Astrocyte of the spinal cord (primary cell): ENCODE results near the gene TMEM86B.
A peak's percentile ranks its signal among the peaks of the same experiment; 100 is the strongest.
"Not testable (repeated sequence)": the region's sequence is repeated elsewhere in the genome, so short reads cannot be mapped to it uniquely, and the experiment has no call there.

Source experiments
- DNase-seq: peaks from one replicate; pipeline ENCODE4 v3.0.0; 2011; ENCODE audit warnings: low read depth, low spot score
- H3K4me3 ChIP-seq: 2 replicates; pipeline ENCODE4 v1.5.1; 2011; ENCODE audit warnings: low read depth, mild to moderate bottlenecking, low read length, moderate library complexity
- in situ Hi-C: cut with HindIII; loops from 2 replicates; pipeline ENCODE4 v1.10.0; 2017; ENCODE audit warnings: low sequenced_read_pairs
- TF ChIP-seq, protein P1 (sequence below): IDR thresholded peaks from 2 replicates; pipeline ENCODE4 v1.5.1; 2012; ENCODE audit warnings: low read depth, mild to moderate bottlenecking, low read length, inconsistent platforms

The TMEM86B gene

DNA sequence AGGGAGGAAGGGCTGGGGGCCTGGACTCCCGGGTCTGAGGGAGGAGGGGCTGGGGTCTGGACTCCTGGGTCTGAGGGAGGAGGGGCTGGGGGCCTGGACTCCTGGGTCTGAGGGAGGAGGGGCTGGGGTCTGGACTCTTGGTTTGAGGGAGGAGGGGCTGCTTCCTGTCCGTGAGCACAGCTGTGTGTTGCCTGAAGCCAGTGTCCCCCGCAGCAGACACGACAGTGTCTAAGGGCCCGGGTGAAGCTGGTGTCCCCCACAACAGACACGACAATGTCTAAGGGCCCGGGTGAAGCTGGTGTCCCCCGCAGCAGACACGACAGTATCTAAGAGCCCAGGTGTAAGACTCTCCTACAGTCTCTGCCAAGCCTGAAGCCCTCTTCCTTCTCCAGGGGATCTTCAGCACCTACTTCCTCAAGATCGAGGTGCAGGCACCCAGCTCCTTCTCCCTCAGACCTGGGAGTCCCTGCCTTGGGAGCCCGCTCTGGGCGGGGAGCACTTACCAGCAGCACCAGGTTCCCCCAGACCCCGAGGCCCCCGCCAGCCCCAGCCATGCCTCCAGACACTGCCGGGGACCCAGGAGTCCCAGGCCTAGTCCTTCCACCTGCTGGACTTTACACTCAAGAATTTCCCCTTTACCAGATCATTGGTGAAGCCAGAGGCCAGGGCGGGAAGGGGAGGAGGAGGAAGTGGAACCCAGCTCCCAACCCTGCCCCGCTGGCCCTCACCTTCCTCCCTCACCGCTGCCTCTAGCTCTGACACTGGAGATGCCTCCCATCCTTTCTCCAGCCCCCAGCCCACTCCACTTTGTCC, 19.5 kb downstream of the TMEM86B start, which contains the start of gene PTPRH:
PTPRH (minus strand) TSS at position 622 of the 813 bp plus-strand sequence; CDS start at position 554, 68 bp downstream.
- no peak for DNase-seq
- H3K4me3 ChIP-seq = no peak within 1 kb of the TSS
- TF ChIP-seq, protein P1, sequence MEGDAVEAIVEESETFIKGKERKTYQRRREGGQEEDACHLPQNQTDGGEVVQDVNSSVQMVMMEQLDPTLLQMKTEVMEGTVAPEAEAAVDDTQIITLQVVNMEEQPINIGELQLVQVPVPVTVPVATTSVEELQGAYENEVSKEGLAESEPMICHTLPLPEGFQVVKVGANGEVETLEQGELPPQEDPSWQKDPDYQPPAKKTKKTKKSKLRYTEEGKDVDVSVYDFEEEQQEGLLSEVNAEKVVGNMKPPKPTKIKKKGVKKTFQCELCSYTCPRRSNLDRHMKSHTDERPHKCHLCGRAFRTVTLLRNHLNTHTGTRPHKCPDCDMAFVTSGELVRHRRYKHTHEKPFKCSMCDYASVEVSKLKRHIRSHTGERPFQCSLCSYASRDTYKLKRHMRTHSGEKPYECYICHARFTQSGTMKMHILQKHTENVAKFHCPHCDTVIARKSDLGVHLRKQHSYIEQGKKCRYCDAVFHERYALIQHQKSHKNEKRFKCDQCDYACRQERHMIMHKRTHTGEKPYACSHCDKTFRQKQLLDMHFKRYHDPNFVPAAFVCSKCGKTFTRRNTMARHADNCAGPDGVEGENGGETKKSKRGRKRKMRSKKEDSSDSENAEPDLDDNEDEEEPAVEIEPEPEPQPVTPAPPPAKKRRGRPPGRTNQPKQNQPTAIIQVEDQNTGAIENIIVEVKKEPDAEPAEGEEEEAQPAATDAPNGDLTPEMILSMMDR = no peak
- in situ Hi-C loops = no loop called here

DNA sequence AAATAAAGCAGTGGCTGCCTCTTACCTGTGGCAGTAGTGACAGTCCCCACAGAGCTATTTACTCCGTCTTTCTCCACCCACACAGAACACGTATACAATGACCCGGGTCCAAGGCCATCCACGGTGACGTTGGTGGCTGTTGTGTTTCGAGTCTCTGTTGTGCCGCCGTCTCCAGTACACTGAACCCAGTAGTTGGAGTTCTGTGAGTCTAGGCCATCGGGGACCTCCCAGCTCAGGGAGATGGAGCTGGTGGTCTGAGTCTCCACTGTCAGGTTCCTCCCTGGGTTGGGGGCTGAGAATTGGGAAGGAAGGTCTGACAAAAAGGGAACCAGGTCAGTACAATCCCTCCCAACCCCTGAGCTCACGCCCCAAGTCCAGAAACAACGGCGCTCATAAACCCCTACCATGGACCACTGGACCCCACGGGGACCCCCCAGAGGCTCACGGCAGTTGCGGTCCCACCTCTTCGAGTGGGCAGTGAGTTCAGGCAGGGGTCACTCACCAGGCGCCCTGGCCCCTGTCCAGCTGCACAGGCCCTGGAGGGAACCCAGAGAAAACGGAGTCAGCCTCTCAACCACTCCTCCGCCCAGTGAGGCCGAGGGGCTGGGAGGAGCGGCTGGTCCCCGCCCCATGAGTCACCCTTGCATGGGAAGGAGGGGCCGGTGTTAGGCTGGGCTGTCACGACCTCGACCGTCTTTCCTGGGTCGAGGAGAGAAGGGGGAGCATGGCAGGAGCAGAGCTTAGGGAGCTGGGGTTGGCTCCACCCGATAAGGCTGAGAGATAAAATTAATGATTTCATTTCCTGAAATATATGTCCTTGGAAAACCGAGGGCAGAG, 21.7 kb downstream of the TMEM86B start:
- DNase-seq = peak; percentile 87
- no peak overlapping the region for H3K4me3 ChIP-seq
- in situ Hi-C loops = no loop called here
- TF ChIP-seq, protein P1 = no peak

DNA sequence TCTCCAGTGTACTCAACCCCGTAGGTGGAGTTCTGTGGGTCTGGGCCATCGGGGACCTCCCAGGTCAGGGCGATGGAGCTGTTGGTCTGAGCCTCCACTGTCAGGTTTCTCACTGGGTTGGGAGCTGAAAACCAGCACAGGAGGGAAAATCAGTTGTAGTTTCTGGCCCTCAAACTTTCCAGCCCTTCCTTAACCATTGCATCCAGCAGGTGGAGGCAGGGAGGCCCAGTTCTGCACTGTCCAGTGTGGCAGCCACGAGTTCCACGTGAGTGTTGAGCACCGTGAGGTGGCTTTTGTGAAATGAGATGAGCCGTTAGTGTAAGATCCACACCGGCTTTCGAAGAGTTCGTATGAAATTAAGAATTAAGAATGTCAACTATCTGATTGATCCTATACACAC, 26.4 kb downstream of the TMEM86B start:
- DNase-seq, H3K4me3 ChIP-seq, in situ Hi-C loops: not testable (repeated sequence)
- TF ChIP-seq, protein P1 = peak; percentile 33

DNA sequence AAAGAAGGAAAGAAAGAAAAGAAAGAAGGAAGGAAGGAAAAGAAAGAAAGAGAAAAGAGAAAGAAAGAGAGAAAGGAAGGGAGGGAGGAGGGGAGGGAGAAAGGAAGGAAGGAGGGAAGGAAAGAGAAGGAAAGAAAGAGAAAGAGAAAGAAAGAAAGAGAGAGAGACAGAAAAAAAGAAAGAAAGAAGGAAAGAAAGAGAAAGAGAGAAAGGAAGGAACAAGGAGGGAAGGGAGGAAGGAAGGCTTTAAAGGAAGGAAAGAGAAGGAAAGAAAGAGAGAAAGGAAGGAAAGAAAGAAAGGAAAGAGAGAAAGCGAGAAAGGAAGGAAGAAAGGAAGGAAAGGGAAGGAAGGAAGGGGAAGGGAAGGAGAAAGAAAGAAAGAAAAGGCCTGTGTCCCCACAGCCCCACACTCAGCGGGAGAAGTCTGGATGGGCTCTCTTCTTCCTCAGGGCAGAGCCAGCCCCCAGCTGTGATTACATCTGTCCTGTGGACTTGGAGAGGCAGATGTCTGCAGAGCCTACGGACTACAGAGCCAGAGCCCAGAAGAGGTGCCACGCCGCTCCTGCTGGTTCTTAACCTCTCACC, 28.9 kb downstream of the TMEM86B start:
- H3K4me3 ChIP-seq = no peak overlapping the region
- no peak for DNase-seq
- TF ChIP-seq, protein P1 = no peak
- in situ Hi-C loops = no loop called here

DNA sequence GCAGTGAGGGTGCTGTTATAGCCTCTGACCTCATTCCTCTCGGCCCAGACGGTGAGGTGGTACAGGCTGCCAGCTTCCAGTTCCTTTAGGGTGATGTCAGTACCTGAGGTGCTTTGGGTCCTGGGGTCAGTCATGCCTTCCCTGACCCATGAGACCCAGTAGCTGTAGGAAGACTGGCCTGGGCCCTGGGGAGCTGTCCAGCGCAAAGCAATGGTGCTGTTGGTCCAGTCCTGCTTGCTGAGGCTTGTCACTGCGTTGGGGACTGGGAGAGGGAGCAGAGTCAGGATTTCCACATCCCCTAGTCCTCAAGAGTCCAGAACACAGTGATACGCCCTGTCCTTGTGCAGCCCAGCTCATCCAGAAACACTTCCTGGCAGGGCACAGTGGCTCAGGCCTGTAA, 29.9 kb downstream of the TMEM86B start:
- DNase-seq = no peak
- TF ChIP-seq, protein P1 = no peak
- in situ Hi-C loops = no loop called here
- no peak overlapping the region for H3K4me3 ChIP-seq

DNA sequence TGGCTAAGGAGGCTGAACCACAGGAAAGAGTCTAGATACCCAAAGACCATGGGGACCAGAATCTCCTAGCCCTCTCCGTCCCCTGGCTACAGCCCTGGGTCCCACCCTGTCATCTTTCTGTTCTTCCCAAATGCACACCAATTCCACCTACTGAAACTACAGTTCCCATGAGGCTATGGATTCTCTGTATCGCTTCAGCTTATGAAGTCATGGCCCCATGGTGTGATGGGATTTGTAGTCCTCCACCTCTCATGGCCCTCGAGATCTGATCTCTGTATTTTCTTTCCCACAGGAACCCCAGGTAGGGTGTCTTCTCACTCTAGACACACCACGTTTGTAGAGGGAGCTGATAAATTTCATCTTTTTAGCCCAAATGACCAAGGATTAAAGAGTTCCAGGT, 31.0 kb downstream of the TMEM86B start:
- TF ChIP-seq, protein P1 = no peak
- in situ Hi-C loops = no loop called here
- no peak overlapping the region for H3K4me3 ChIP-seq
- DNase-seq = no peak
